Measurements from ENCODE around the gene SIRT6. TPM values are rescaled to one million over a fixed set of nuclear protein-coding genes. Genes with fewer than 3 reads are reported as not detected.
"Not testable (repeated sequence)": the region's sequence is repeated elsewhere in the genome, so short reads cannot be mapped to it uniquely, and the experiment has no call there.

SIRT6 gene
- polyA plus RNA-seq, 3 donors = 12.8 to 14.6 (median 14.0) TPM

- no peak for DNase-seq (ENCODE audit: low read depth in 3 of 3, low spot score in 2 of 3)
These were observed 42.6 kb downstream of the SIRT6 start for GRCh38 chr19:4139614-4140236.

- no peak for DNase-seq (ENCODE audit: low read depth in 3 of 3, low spot score in 2 of 3)
These were observed 43.9 kb downstream of the SIRT6 start for GRCh38 chr19:4138445-4138844.

GRCh38 chr19:4136680-4137088 is 45.7 kb downstream of the SIRT6 start:
- DNase-seq (ENCODE audit: low read depth in 3 of 3, low spot score in 2 of 3) = no peak

GRCh38 chr19:4135386-4135785 is 47.0 kb downstream of the SIRT6 start:
- not testable (repeated sequence) for DNase-seq (ENCODE audit: low read depth in 3 of 3, low spot score in 2 of 3)

- no peak for DNase-seq (ENCODE audit: low read depth in 3 of 3, low spot score in 2 of 3)
These were observed 48.0 kb downstream of the SIRT6 start for GRCh38 chr19:4134351-4134750.

GRCh38 chr19:4130744-4131438 is 51.5 kb downstream of the SIRT6 start:
- no peak for DNase-seq (ENCODE audit: low read depth in 3 of 3, low spot score in 2 of 3)

- not testable (repeated sequence) for DNase-seq (ENCODE audit: low read depth in 3 of 3, low spot score in 2 of 3)
These were observed 53.3 kb downstream of the SIRT6 start for GRCh38 chr19:4129050-4129449.

- DNase-seq (ENCODE audit: low read depth in 3 of 3, low spot score in 2 of 3) = not testable (repeated sequence)
These were observed 55.0 kb downstream of the SIRT6 start for GRCh38 chr19:4127322-4127721.

- no peak for DNase-seq (ENCODE audit: low read depth in 3 of 3, low spot score in 2 of 3)
These were observed 57.7 kb downstream of the SIRT6 start for GRCh38 chr19:4124638-4125037.

Other genes starting within 250 kb of the SIRT6 start
- under 1 TPM; 0.14 to 0.50 (median 0.27) TPM for gene NMRK2, start 249.5 kb downstream of the SIRT6 start, polyA plus RNA-seq (ENCODE audit: insufficient read length in 3 of 3)
- gene DAPK3, start 211.5 kb downstream of the SIRT6 start, polyA plus RNA-seq (ENCODE audit: insufficient read length in 3 of 3) = 10 to 100 TPM; 30.9 to 37.3 (median 30.9) TPM
- 1,000 to 10,000 TPM; 1,409 to 1,651 (median 1,477) TPM for gene EEF2, start 197.1 kb downstream of the SIRT6 start, polyA plus RNA-seq (ENCODE audit: insufficient read length in 3 of 3)
- gene PIAS4, start 174.8 kb downstream of the SIRT6 start, polyA plus RNA-seq (ENCODE audit: insufficient read length in 3 of 3) = 10 to 100 TPM; 25.2 to 34.8 (median 29.6) TPM
- gene ZBTB7A, start 115.7 kb downstream of the SIRT6 start, polyA plus RNA-seq (ENCODE audit: insufficient read length in 3 of 3) = 1 to 10 TPM; 7.2 to 9.0 (median 7.4) TPM
- gene MAP2K2, start 58.4 kb downstream of the SIRT6 start, polyA plus RNA-seq (ENCODE audit: insufficient read length in 3 of 3) = 10 to 100 TPM; 77.1 to 97.2 (median 79.0) TPM
- gene CREB3L3, start 28.9 kb downstream of the SIRT6 start, polyA plus RNA-seq (ENCODE audit: insufficient read length in 3 of 3) = 1 to 10 TPM in 2 of 3 donors, under 1 TPM in 1; 1.00 to 1.5 (median 1.5) TPM
- gene ANKRD24, start 126 bp upstream of the SIRT6 start, polyA plus RNA-seq (ENCODE audit: insufficient read length in 3 of 3) = 1 to 10 TPM in 1 of 3 donors, under 1 TPM in 2; 0.65 to 1.1 (median 0.76) TPM
- under 1 TPM; 0.40 to 0.56 (median 0.49) TPM for gene EBI3, start 47.0 kb upstream of the SIRT6 start, polyA plus RNA-seq (ENCODE audit: insufficient read length in 3 of 3)
- 10 to 100 TPM; 21.3 to 22.1 (median 22.0) TPM for gene YJU2, start 64.5 kb upstream of the SIRT6 start, polyA plus RNA-seq (ENCODE audit: insufficient read length in 3 of 3)
- 1 to 10 TPM; 1.3 to 1.6 (median 1.3) TPM for gene SHD, start 96.7 kb upstream of the SIRT6 start, polyA plus RNA-seq (ENCODE audit: insufficient read length in 3 of 3)
- under 1 TPM in 2 of 3 donors, not detected in 1; 0.14 to 0.28 TPM for gene TMIGD2, start 119.8 kb upstream of the SIRT6 start, polyA plus RNA-seq (ENCODE audit: insufficient read length in 3 of 3)
- gene FSD1, start 122.0 kb upstream of the SIRT6 start, polyA plus RNA-seq (ENCODE audit: insufficient read length in 3 of 3) = 1 to 10 TPM; 4.3 to 5.4 (median 5.0) TPM
- 10 to 100 TPM; 22.6 to 30.0 (median 24.5) TPM for gene STAP2, start 156.3 kb upstream of the SIRT6 start, polyA plus RNA-seq (ENCODE audit: insufficient read length in 3 of 3)
- 10 to 100 TPM; 21.0 to 24.9 (median 24.4) TPM for gene MPND, start 161.0 kb upstream of the SIRT6 start, polyA plus RNA-seq (ENCODE audit: insufficient read length in 3 of 3)
- 10 to 100 TPM; 50.8 to 62.5 (median 50.9) TPM for gene SH3GL1, start 218.0 kb upstream of the SIRT6 start, polyA plus RNA-seq (ENCODE audit: insufficient read length in 3 of 3)
- 10 to 100 TPM; 21.3 to 26.1 (median 21.3) TPM for gene CHAF1A, start 220.1 kb upstream of the SIRT6 start, polyA plus RNA-seq (ENCODE audit: insufficient read length in 3 of 3)

All from right renal cortex interstitium (tissue), 3 donors.